BE2C (cell line): ENCODE results near the gene DCP1B. TPM values are rescaled to one million over a fixed set of nuclear protein-coding genes. Genes with fewer than 3 reads are reported as not detected.

Experiments used
- DNase-seq: peaks from one replicate; pipeline ENCODE4 v3.0.0-alpha.2; 2020
- H3K27me3 ChIP-seq: fragments of 250-450 bp; sonication (Bioruptor Pico); 2 replicates; pipeline ENCODE4 v1.5.1; 2020; ENCODE audit warnings: mild to moderate bottlenecking
- H3K36me3 ChIP-seq: fragments of 250-450 bp; sonication (Bioruptor Pico); 2 replicates; pipeline ENCODE4 v1.5.1; 2020; ENCODE audit warnings: mild to moderate bottlenecking
- H3K4me1 ChIP-seq: fragments of 250-450 bp; sonication (Bioruptor Pico); 2 replicates; pipeline ENCODE4 v1.5.1; 2020
- H3K4me3 ChIP-seq: 2 replicates; pipeline ENCODE4 v1.5.1; 2011; ENCODE audit warnings: low read depth, low read length
- H3K9me3 ChIP-seq: fragments of 250-450 bp; sonication (Bioruptor Pico); 2 replicates; pipeline ENCODE4 v1.5.1; 2020
- CTCF ChIP-seq: IDR thresholded peaks from 2 replicates; pipeline ENCODE4 v1.5.1; 2012; ENCODE audit warnings: mild to moderate bottlenecking, low read depth, low read length
- polyA plus RNA-seq: library from polyadenylated mRNA; unstranded; fragments of >200 nt; gene quantifications from one replicate; pipeline ENCODE4 v1.2.1, GENCODE V29; 2012; ENCODE audit warnings: low read depth, missing spikeins; ENCODE audit not compliant: insufficient read length, insufficient read depth

DCP1B gene
- 12.6 TPM for polyA plus RNA-seq

GRCh38 chr12:2004113-2004929 is at the start of gene DCP1B:
Gene DCP1B (minus strand): TSS chr12:2004457. CDS start chr12:2004431, 26 bp downstream.
- Histone ChIP-seq H3K4me1 (peaks cover 6% of the 10 kb centered on the region; the same call in 1 of the 2 replicates), H3K36me3 (no peaks in the 10 kb centered on the region), H3K27me3 (no peaks in the 10 kb centered on the region), H3K4me3 (peak within 1 kb of the TSS; percentile 90), H3K9me3 (no peaks in the 10 kb centered on the region)
- DNase-seq: peak; percentile 98
- peak; percentile 8; the same call in 1 of the 2 replicates for TF ChIP-seq CTCF

- Histone ChIP-seq H3K27me3 (peaks cover 84% of the 10 kb centered on the region), H3K4me1 (no peaks in the 10 kb centered on the region), H3K4me3 (peak overlapping the region; percentile 41), H3K9me3 (no peaks in the 10 kb centered on the region; the same call in 1 of the 2 replicates), H3K36me3 (no peaks in the 10 kb centered on the region)
- no peak for DNase-seq
- no peak for TF ChIP-seq CTCF
These were observed 49.4 kb upstream of the DCP1B start for GRCh38 chr12:2053691-2054090.

- Histone ChIP-seq H3K36me3 (no peaks in the 10 kb centered on the region), H3K4me1 (no peaks in the 10 kb centered on the region), H3K4me3 (peak within 1 kb of the TSS; percentile 41), H3K9me3 (no peaks in the 10 kb centered on the region; the same call in 1 of the 2 replicates), H3K27me3 (peaks cover 84% of the 10 kb centered on the region)
- peak; percentile 64 for DNase-seq
- TF ChIP-seq CTCF: no peak
These were observed 48.8 kb upstream of the DCP1B start, which contains the start of gene CACNA1C for GRCh38 chr12:2052826-2053678. Gene CACNA1C (plus strand): TSS chr12:2052987. CDS start chr12:2053563, 576 bp downstream.

GRCh38 chr12:2051700-2052621 is 47.7 kb upstream of the DCP1B start:
- H3K36me3 ChIP-seq: no peaks in the 10 kb centered on the region
- DNase-seq: no peak
- H3K27me3 ChIP-seq: peaks cover 79% of the 10 kb centered on the region
- TF ChIP-seq CTCF: no peak
- peak overlapping the region; percentile 20; the same call in 1 of the 2 replicates for H3K4me3 ChIP-seq
- H3K9me3 ChIP-seq: no peaks in the 10 kb centered on the region; the same call in 1 of the 2 replicates
- H3K4me1 ChIP-seq: no peaks in the 10 kb centered on the region

- no peak for TF ChIP-seq CTCF
- no peak for DNase-seq
These were observed 45.6 kb upstream of the DCP1B start for GRCh38 chr12:2049604-2050540.

More at GRCh38 chr12:2049604-2050540, 45.6 kb upstream of the DCP1B start:
- Histone ChIP-seq H3K27me3 (peaks cover 60% of the 10 kb centered on the region), H3K36me3 (no peaks in the 10 kb centered on the region), H3K9me3 (no peaks in the 10 kb centered on the region; the same call in 1 of the 2 replicates), H3K4me3 (no peak overlapping the region), H3K4me1 (no peaks in the 10 kb centered on the region)
